K562 (cell line): ENCODE measurements around the gene TRIO. TPM values are rescaled to one million over a fixed set of nuclear protein-coding genes. Genes with fewer than 3 reads are reported as not detected.

Source experiments
- PATZ1 ChIP-seq: fragments of 250-450 bp; sonication (Bioruptor Pico); IDR thresholded peaks from 2 replicates; pipeline ENCODE4 v1.5.0; 2020; ENCODE audit warnings: mild to moderate bottlenecking, borderline replicate concordance
- PHF21A ChIP-seq: fragments of 450-650 bp; IDR thresholded peaks from 2 replicates; pipeline ENCODE4 v1.6.1; 2017; ENCODE audit warnings: low read depth, borderline replicate concordance
- RFX5 ChIP-seq: IDR thresholded peaks from 2 replicates; pipeline ENCODE4 v1.6.1; 2011; ENCODE audit warnings: low read depth, mild to moderate bottlenecking, improper control_type of control experiment, low read length
- RREB1 ChIP-seq: fragments of 250-450 bp; sonication (Bioruptor Pico); IDR thresholded peaks from 2 replicates; pipeline ENCODE4 v1.4.0; 2020
- SMAD3 ChIP-seq: fragments of 450-650 bp; formaldehyde crosslinking; conservative IDR thresholded peaks from 2 replicates; pipeline ENCODE4 v1.4.0; 2020; ENCODE audit warnings: mild to moderate bottlenecking
- ZNF280B ChIP-seq: fragments of 250-450 bp; sonication (Bioruptor Pico); IDR thresholded peaks from 2 replicates; pipeline ENCODE4 v1.5.1; 2021; ENCODE audit warnings: mild to moderate bottlenecking
- ZNF551 ChIP-seq: fragments of 250-450 bp; sonication (Bioruptor Pico); IDR thresholded peaks from 2 replicates; pipeline ENCODE4 v1.5.0; 2021; ENCODE audit warnings: mild to moderate bottlenecking, moderate library complexity
- polyA plus RNA-seq, 8 experiments: library from polyadenylated mRNA; depleted of rRNA in 4 of 8; stranded (reverse) in 5 of 8; unstranded in 3 of 8; fragments of >200 nt; fragmentation: Nextera tagmentation in 2 of 8; fragmentation: Illumina TruSeq in 1 of 8; extraction: Ambion mirVana in 2 of 8; extraction: Trizol in 1 of 8; gene quantifications; 2 replicates each; pipeline versions ENCODE4 v1.2.1 to v1.2.3, GENCODE V29; 2011 to 2014; ENCODE audit warnings: inconsistent platforms in 1 of 8, missing spikeins in 1 of 8
- total RNA-seq, 7 experiments: library from RNA; depleted of rRNA in 6 of 7; stranded (reverse); fragments of >200 nt in 6 of 7; fragmentation: Illumina TruSeq in 2 of 7; extraction: Trizol in 2 of 7; gene quantifications; 2 replicates each; pipeline versions ENCODE4 v1.2.1 to v1.2.3, GENCODE V29; 2011 to 2021; ENCODE audit warnings: low replicate concordance in 1 of 7

TRIO gene
- total and polyA plus RNA-seq, 9 of the 15 experiments (the other 6 are each of a cell fraction or from before 2014, with no cell fraction given), result 0.24 to 5.0 (median 1.1) TPM

GRCh38 chr5:14503681-14504331 is 360.7 kb downstream of the TRIO start (continued):
- TF ChIP-seq PHF21A (no peak), ZNF551 (CRISPR knock-in tag) (no peak), RFX5 (no peak), ZNF280B (no peak), SMAD3 (no peak), RREB1 (CRISPR knock-in tag) (no peak), PATZ1 (CRISPR knock-in tag) (no peak)
